Measurements from ENCODE around the gene ZIC1. TPM values are rescaled to one million over a fixed set of nuclear protein-coding genes. Genes with fewer than 3 reads are reported as not detected.

Gene ZIC1
- total and polyA plus RNA-seq, 4 donors, result under 0.01 to 0.10 TPM; not detected in 2

- TF ChIP-seq, protein P1, sequence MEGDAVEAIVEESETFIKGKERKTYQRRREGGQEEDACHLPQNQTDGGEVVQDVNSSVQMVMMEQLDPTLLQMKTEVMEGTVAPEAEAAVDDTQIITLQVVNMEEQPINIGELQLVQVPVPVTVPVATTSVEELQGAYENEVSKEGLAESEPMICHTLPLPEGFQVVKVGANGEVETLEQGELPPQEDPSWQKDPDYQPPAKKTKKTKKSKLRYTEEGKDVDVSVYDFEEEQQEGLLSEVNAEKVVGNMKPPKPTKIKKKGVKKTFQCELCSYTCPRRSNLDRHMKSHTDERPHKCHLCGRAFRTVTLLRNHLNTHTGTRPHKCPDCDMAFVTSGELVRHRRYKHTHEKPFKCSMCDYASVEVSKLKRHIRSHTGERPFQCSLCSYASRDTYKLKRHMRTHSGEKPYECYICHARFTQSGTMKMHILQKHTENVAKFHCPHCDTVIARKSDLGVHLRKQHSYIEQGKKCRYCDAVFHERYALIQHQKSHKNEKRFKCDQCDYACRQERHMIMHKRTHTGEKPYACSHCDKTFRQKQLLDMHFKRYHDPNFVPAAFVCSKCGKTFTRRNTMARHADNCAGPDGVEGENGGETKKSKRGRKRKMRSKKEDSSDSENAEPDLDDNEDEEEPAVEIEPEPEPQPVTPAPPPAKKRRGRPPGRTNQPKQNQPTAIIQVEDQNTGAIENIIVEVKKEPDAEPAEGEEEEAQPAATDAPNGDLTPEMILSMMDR (IDR thresholded peaks at IDR 0.05; ENCODE audit: control extremely low read depth, extremely low read depth), result no peak
- Histone ChIP-seq H3K4me1 (ENCODE audit: control insufficient read depth in 5 of 5, insufficient read depth in 5 of 5, low read length in 5 of 5) (peaks cover 0 to 32% (median 10%) of the 10 kb centered on the region in 5 donors), H3K27me3 (ENCODE audit: control insufficient read depth in 3 of 3, insufficient read depth in 3 of 3, low read length in 2 of 3) (peaks cover 17 to 98% (median 90%) of the 10 kb centered on the region in 3 donors), H3K4me3 (no peak overlapping the region), H3K9ac (ENCODE audit: insufficient read depth in 1 of 2, low read length in 2 of 2) (no peak overlapping the region), H3K9me3 (ENCODE audit: control insufficient read depth in 4 of 4, insufficient read depth in 3 of 4, low read length in 3 of 4) (peaks cover 0 to 33% (median 0%) of the 10 kb centered on the region in 4 donors), H3K27ac (ENCODE audit: low read depth in 1 of 2, low read length in 1 of 2) (no peak overlapping the region), H3K36me3 (ENCODE audit: control insufficient read depth in 4 of 4, insufficient read depth in 4 of 4, low read length in 4 of 4) (no peaks in the 10 kb centered on the region)
- ATAC-seq (ENCODE audit: insufficient read depth, low FRiP score) (no peak), DNase-seq (peak; percentile 69 to 78 (median 77))
- 3 to 7% methylated on average over 14 of the region's 14 CpGs for WGBS, 2 donors
Measured at GRCh38 chr3:147411238-147411814, 2.2 kb downstream of the ZIC1 start.

GRCh38 chr3:147411815-147412241 lies 2.7 kb downstream of the ZIC1 start:
- Histone ChIP-seq H3K27ac (ENCODE audit: low read depth in 1 of 2, low read length in 1 of 2) (no peak overlapping the region), H3K36me3 (ENCODE audit: control insufficient read depth in 4 of 4, insufficient read depth in 4 of 4, low read length in 4 of 4) (no peaks in the 10 kb centered on the region), H3K4me3 (no peak overlapping the region), H3K9ac (ENCODE audit: insufficient read depth in 1 of 2, low read length in 2 of 2) (no peak overlapping the region), H3K9me3 (ENCODE audit: control insufficient read depth in 4 of 4, insufficient read depth in 3 of 4, low read length in 3 of 4) (peaks cover 0 to 32% (median 0%) of the 10 kb centered on the region in 4 donors), H3K4me1 (ENCODE audit: control insufficient read depth in 5 of 5, insufficient read depth in 5 of 5, low read length in 5 of 5) (peaks cover 0 to 32% (median 10%) of the 10 kb centered on the region in 5 donors), H3K27me3 (ENCODE audit: control insufficient read depth in 3 of 3, insufficient read depth in 3 of 3, low read length in 2 of 3) (peaks cover 15 to 98% (median 89%) of the 10 kb centered on the region in 3 donors)
- DNase-seq (peak in 1 of 3 donors; percentile 14), ATAC-seq (ENCODE audit: insufficient read depth, low FRiP score) (no peak)
- WGBS, 2 donors, result 8 to 10% methylated on average over 20 of the region's 20 CpGs
- TF ChIP-seq, protein P1 (IDR thresholded peaks at IDR 0.05; ENCODE audit: control extremely low read depth, extremely low read depth), result no peak

DNA sequence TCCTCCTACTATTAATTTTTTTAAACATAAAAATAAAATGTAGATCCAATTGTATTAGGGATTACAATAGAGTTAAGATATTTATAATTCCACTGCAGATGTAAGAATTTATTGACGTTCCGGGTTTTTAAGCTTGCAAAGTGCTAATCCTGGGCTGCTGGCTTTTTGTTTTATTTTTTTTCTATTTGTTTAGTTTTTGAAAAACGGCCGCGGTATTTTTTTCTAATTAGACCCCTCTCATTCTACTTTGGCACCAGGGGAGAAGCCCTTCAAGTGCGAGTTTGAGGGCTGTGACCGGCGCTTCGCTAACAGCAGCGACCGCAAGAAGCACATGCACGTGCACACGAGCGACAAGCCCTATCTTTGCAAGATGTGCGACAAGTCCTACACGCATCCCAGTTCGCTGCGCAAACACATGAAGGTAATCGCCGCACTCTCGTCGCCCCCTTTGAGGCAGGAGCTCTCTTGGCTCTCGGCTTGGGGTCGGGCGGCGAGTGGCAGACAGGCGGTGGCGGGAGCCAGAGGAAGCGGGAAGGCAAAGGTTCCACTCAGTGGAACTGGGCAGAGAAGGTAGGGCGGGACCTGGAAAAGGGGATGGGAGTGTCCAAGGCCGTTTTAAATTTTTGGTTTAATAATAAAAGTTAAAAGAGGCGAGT lies 3.2 kb downstream of the ZIC1 start:
- TF ChIP-seq, protein P1 (IDR thresholded peaks at IDR 0.05; ENCODE audit: control extremely low read depth, extremely low read depth), result no peak
- peak in 2 of 3 donors; percentile 43 to 54 for DNase-seq
- no peak for ATAC-seq (ENCODE audit: insufficient read depth, low FRiP score)
- Histone ChIP-seq H3K9me3 (ENCODE audit: control insufficient read depth in 4 of 4, insufficient read depth in 3 of 4, low read length in 3 of 4) (peaks cover 0 to 30% (median 0%) of the 10 kb centered on the region in 4 donors), H3K9ac (ENCODE audit: insufficient read depth in 1 of 2, low read length in 2 of 2) (no peak overlapping the region), H3K27ac (ENCODE audit: low read depth in 1 of 2, low read length in 1 of 2) (no peak overlapping the region), H3K4me3 (no peak overlapping the region), H3K36me3 (ENCODE audit: control insufficient read depth in 4 of 4, insufficient read depth in 4 of 4, low read length in 4 of 4) (no peaks in the 10 kb centered on the region), H3K27me3 (ENCODE audit: control insufficient read depth in 3 of 3, insufficient read depth in 3 of 3, low read length in 2 of 3) (peaks cover 15 to 98% (median 89%) of the 10 kb centered on the region in 3 donors), H3K4me1 (ENCODE audit: control insufficient read depth in 5 of 5, insufficient read depth in 5 of 5, low read length in 5 of 5) (peaks cover 0 to 32% (median 10%) of the 10 kb centered on the region in 5 donors)
- 4 to 14% methylated on average over 32 of the region's 32 CpGs for WGBS, 2 donors

Measured in lung (tissue), 12 donors.